GM20000 (cell line): ENCODE measurements around the gene TMEFF2.

Experiments used
- DNase-seq: peaks from one replicate; pipeline ENCODE4 v3.0.0; 2012; ENCODE audit warnings: low spot score
- CTCF ChIP-seq: IDR thresholded peaks from 2 replicates; pipeline ENCODE4 v1.5.1; 2012; ENCODE audit warnings: mild to moderate bottlenecking, control low read depth; ENCODE audit errors: extremely low read depth, missing control alignments

Gene TMEFF2

GRCh38 chr2:192047315-192048107 is 147.2 kb downstream of the TMEFF2 start:
- DNase-seq, result no peak
- TF ChIP-seq CTCF, result no peak

GRCh38 chr2:192044496-192044895 is 150.2 kb downstream of the TMEFF2 start:
- no peak for DNase-seq
- TF ChIP-seq CTCF, result no peak

- no peak for TF ChIP-seq CTCF
- DNase-seq, result no peak
Measured at GRCh38 chr2:192043216-192043870, 151.4 kb downstream of the TMEFF2 start.

GRCh38 chr2:192042126-192042525 is 152.6 kb downstream of the TMEFF2 start:
- no peak for DNase-seq
- no peak for TF ChIP-seq CTCF

GRCh38 chr2:192038110-192038509 is 156.6 kb downstream of the TMEFF2 start:
- DNase-seq, result no peak
- no peak for TF ChIP-seq CTCF

- DNase-seq, result no peak
- no peak for TF ChIP-seq CTCF
Measured at GRCh38 chr2:192035731-192036442, 158.8 kb downstream of the TMEFF2 start.

- no peak for DNase-seq
- TF ChIP-seq CTCF, result no peak
Measured at GRCh38 chr2:192030856-192031255, 163.9 kb downstream of the TMEFF2 start.
